Measurements from ENCODE around the gene CFD. TPM values are rescaled to one million over a fixed set of nuclear protein-coding genes. Genes with fewer than 3 reads are reported as not detected.

Gene CFD
- polyA plus RNA-seq, 1 experiment, result 0.45 TPM

DNA sequence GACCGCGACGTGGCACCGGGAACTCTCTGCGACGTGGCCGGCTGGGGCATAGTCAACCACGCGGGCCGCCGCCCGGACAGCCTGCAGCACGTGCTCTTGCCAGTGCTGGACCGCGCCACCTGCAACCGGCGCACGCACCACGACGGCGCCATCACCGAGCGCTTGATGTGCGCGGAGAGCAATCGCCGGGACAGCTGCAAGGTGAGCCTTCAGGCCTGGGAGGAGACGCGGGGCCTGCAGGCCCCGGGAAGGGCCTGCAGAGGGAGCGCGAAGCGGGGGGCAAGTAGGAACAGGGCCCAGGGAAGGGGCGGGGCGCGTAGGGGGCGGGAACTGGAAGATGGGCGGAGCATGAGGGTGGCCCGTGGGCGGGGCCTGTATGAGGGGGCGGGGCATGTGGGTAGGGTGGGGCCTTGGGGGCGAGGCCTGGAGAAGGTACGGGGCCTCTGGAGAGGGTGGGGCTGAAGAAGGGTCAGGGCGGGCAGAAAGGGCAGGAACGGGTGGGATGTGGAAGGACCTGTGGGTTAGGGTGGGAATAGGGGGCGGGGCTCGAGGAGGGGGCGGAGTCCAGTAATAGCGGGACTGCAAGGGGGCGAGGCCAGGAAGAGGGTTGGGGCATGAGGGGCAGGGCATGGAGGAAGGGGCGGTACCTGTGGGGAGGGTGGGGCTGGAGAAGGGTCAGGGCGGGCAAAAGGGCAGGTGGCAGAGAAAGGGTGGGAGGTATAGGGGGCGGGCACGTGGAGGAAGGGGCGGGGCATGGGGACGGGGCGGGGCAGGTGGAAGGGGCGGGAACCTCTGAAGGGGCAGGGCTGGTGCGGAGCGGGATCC lies 2.5 kb downstream of the CFD start:
- TF ChIP-seq, protein P1, sequence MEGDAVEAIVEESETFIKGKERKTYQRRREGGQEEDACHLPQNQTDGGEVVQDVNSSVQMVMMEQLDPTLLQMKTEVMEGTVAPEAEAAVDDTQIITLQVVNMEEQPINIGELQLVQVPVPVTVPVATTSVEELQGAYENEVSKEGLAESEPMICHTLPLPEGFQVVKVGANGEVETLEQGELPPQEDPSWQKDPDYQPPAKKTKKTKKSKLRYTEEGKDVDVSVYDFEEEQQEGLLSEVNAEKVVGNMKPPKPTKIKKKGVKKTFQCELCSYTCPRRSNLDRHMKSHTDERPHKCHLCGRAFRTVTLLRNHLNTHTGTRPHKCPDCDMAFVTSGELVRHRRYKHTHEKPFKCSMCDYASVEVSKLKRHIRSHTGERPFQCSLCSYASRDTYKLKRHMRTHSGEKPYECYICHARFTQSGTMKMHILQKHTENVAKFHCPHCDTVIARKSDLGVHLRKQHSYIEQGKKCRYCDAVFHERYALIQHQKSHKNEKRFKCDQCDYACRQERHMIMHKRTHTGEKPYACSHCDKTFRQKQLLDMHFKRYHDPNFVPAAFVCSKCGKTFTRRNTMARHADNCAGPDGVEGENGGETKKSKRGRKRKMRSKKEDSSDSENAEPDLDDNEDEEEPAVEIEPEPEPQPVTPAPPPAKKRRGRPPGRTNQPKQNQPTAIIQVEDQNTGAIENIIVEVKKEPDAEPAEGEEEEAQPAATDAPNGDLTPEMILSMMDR (IDR thresholded peaks at IDR 0.05; ENCODE audit: low read depth, low read length), result no peak
- Histone ChIP-seq H3K4me3 (ENCODE audit: low read depth, low read length) (no peak overlapping the region), H3K27ac (ENCODE audit: low read depth, low read length) (no peak overlapping the region), H3K9me3 (ENCODE audit: control insufficient read depth, insufficient read depth, low read length) (peaks cover 6% of the 10 kb centered on the region; the same call in 1 of the 2 replicates), H3K27me3 (ENCODE audit: control insufficient read depth, insufficient read depth, low read length) (peaks cover 3% of the 10 kb centered on the region)
- ChIA-PET POLR2A (interaction anchor here (0.7 kb wide), 1 partner anchor 11 kb away, joined by 4 read pairs; no protein-coding TSS in a partner anchor), CTCF (interaction anchor here (0.6 kb wide), 1 partner anchor 139 kb away, joined by 3 read pairs; no protein-coding TSS in a partner anchor)
- no peak for DNase-seq (ENCODE audit: low read depth, low spot score)

- TF ChIP-seq, protein P1 (IDR thresholded peaks at IDR 0.05; ENCODE audit: low read depth, low read length), result no peak
- CTCF ChIA-PET, result no interaction called here
- POLR2A ChIA-PET, result interaction anchor here (0.8 to 1.7 kb wide), 3 partner anchors 9 to 30 kb away, joined by 3 to 8 read pairs (median 3); partner anchors contain the start of gene MED16
- Histone ChIP-seq H3K4me3 (ENCODE audit: low read depth, low read length) (no peak overlapping the region), H3K27ac (ENCODE audit: low read depth, low read length) (no peak overlapping the region), H3K9me3 (ENCODE audit: control insufficient read depth, insufficient read depth, low read length) (peaks cover 6% of the 10 kb centered on the region; the same call in 1 of the 2 replicates), H3K27me3 (ENCODE audit: control insufficient read depth, insufficient read depth, low read length) (peaks cover 3% of the 10 kb centered on the region)
- no peak for DNase-seq (ENCODE audit: low read depth, low spot score)
Measured at GRCh38 chr19:862581-863314, 3.3 kb downstream of the CFD start.

- POLR2A ChIA-PET, result interaction anchor here (0.6 to 1.7 kb wide), 4 partner anchors 9 to 68 kb away, joined by 3 to 8 read pairs (median 4); partner anchors contain the start of gene MED16
- Histone ChIP-seq H3K4me3 (ENCODE audit: low read depth, low read length) (no peak overlapping the region), H3K27ac (ENCODE audit: low read depth, low read length) (no peak overlapping the region), H3K9me3 (ENCODE audit: control insufficient read depth, insufficient read depth, low read length) (peaks cover 6% of the 10 kb centered on the region; the same call in 1 of the 2 replicates), H3K27me3 (ENCODE audit: control insufficient read depth, insufficient read depth, low read length) (peaks cover 3% of the 10 kb centered on the region)
- TF ChIP-seq, protein P1 (IDR thresholded peaks at IDR 0.05; ENCODE audit: low read depth, low read length), result no peak
- CTCF ChIA-PET, result no interaction called here
- DNase-seq (ENCODE audit: low read depth, low spot score), result no peak
Measured at GRCh38 chr19:863315-863620, 3.8 kb downstream of the CFD start.

DNA sequence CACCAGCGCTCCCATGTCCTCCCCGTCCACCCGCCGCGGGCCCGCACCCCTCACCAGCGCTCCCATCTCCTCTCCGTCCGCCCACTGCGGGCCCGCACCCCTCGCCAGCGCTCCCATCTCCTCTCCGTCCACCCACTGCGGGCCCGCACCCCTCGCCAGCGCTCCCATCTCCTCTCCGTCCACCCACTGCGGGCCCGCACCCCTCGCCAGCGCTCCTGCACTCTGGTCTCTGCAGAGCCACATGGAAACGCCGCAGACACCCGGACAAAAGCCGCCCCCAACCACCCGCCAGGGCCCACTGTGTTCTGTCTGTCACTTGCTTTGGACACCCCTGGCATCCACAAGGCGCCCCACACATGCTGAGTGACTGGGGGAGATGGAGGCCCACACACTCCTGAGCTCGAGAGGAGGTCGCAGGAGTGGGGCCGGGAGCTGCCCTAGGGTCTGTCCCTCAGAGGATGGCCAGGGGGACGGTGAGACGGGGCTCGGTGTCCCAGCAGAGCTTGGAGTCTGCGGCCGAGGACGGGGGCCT lies 7.4 kb downstream of the CFD start:
- CTCF ChIA-PET, result no interaction called here

More for the DNA sequence above, 7.4 kb downstream of the CFD start:
- no peaks in the 10 kb centered on the region for H3K27me3 ChIP-seq (ENCODE audit: control insufficient read depth, insufficient read depth, low read length)
- POLR2A ChIA-PET, result interaction anchor here (0.6 to 0.7 kb wide), 2 partner anchors 31 to 159 kb away, joined by 4 to 9 read pairs; partner anchors contain the start of gene CNN2
- H3K4me3 ChIP-seq (ENCODE audit: low read depth, low read length), result no peak overlapping the region
- no peak for DNase-seq (ENCODE audit: low read depth, low spot score)
- no peak overlapping the region for H3K27ac ChIP-seq (ENCODE audit: low read depth, low read length)
- TF ChIP-seq, protein P1 (IDR thresholded peaks at IDR 0.05; ENCODE audit: low read depth, low read length), result no peak
- peaks cover 6% of the 10 kb centered on the region; the same call in 1 of the 2 replicates for H3K9me3 ChIP-seq (ENCODE audit: control insufficient read depth, insufficient read depth, low read length)

Measured in AG04450 (cell line).